VCaP (cell line): ENCODE measurements around the gene KIF26A.

Source experiments
- H3K27ac ChIP-seq: fragments of 450-650 bp; 2 replicates; pipeline ENCODE4 v1.5.1; 2017
- CTCF ChIP-seq: fragments of 450-650 bp; conservative IDR thresholded peaks from 2 replicates; pipeline ENCODE4 v1.5.1; 2017; ENCODE audit warnings: mild to moderate bottlenecking, moderate library complexity

KIF26A gene

GRCh38 chr14:104217486-104218360, 79.3 kb downstream of the KIF26A start:
- TF ChIP-seq CTCF = no peak
- H3K27ac ChIP-seq = no peak overlapping the region

- no peak overlapping the region for H3K27ac ChIP-seq
- TF ChIP-seq CTCF = no peak
These were observed 80.2 kb downstream of the KIF26A start for GRCh38 chr14:104218361-104219180.

GRCh38 chr14:104219731-104220214, 81.4 kb downstream of the KIF26A start:
- no peak overlapping the region for H3K27ac ChIP-seq

GRCh38 chr14:104220215-104221070, 82.1 kb downstream of the KIF26A start:
- no peak for TF ChIP-seq CTCF

More at GRCh38 chr14:104219731-104220214, 81.4 kb downstream of the KIF26A start:
- no peak for TF ChIP-seq CTCF

GRCh38 chr14:104221071-104221625, 82.8 kb downstream of the KIF26A start:
- TF ChIP-seq CTCF = no peak
- H3K27ac ChIP-seq = no peak overlapping the region

More at GRCh38 chr14:104220215-104221070, 82.1 kb downstream of the KIF26A start:
- no peak overlapping the region for H3K27ac ChIP-seq

DNA sequence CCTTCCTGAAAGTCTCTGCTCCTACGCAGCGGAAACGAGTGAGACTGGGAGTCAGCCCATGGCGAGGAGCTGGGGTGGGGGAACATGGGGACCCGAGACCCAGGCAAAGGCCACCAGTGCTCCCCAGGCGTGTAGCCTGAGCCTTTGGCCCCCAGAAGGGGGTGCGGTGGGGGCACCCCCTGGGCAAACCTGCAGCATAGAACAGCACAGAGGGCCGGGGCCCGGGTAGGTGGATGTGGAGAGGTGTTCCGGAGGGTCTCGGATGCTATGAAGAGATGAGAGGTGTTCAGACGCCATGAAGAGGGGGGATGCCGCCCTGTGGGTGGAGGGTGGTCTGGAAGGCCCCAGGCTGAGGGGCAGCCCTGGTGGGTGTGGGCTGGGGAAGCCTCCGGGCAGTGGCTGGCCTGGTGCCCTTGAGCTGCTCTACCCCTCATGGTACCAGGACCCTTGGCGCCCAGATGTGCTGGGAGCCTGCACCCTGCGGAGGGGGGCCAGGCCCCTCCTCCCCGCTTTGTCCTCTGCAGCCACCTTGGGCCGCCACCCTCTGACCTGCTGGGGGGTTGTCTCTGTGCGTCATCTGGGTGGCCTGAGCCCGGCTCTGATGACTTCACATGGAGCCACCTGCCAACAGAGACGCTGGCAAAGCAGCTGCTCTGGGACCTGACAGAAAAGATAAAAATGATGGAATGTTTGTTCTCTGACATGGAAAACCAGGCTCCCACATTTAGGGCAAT, 83.4 kb downstream of the KIF26A start:
- H3K27ac ChIP-seq = no peak overlapping the region
- no peak for TF ChIP-seq CTCF
